Ovary (tissue), 3 donors: Measurements from ENCODE around the gene RGL3.

Experiments
- CTCF ChIP-seq, 3 donors: fragments of 450-650 bp in 2 of 3; fragments of 200-600 bp in 1 of 3; IDR thresholded peaks; one replicate each; pipeline versions ENCODE4 v1.5.1 to v1.8.0; 2016 to 2022; ENCODE audit warnings: antibody characterized with exemption in 3 of 3, mild to moderate bottlenecking in 1 of 3
- POLR2A ChIP-seq: fragments of 450-650 bp; IDR thresholded peaks from one replicate; pipeline ENCODE4 v1.6.1; 2017; ENCODE audit warnings: antibody characterized with exemption, mild to moderate bottlenecking, moderate library complexity
- donor health status: DM: no; HTN: no; CAD: no.

GRCh38 chr19:11383706-11384048, 35.4 kb downstream of the RGL3 start:
- no peak for TF ChIP-seq CTCF (IDR thresholded peaks at IDR 0.05)
- TF ChIP-seq POLR2A = no peak
